ENCODE data around the gene SGCA.

DNA sequence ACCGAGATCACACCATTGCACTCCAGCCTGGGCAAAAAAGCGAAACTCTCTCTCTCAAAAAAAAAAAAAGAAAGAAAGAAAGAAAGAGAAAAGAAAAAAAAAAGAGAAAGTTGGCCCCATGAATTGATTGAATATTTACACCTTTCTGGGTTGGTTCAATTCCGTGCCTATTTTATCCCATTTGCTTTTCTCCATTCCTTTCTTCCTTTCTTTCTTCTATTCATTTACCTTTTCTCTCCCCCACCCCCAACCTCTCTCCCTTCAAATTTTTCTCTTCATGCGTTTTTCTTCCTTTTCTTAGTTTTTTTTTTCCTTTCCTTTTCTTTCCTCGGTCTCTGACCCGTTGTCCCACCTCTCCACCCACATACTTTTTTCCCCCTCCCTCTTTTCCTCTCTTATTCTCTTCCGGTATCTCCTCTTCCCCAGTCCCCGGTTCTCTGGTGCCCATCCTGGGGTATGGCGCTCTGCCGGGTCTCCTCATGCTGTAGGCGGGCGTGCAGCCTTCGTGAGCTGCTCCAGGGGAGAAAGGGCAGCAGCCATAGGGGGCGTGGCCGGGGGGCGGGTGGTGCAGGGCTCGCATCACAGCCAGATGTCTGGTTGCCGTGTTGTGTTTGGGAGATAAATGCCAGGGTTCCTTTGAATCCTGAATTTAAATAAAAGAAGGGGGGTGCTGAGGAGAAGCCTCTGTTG is 40.9 kb downstream of the SGCA start:
- TF ChIP-seq, protein P1, sequence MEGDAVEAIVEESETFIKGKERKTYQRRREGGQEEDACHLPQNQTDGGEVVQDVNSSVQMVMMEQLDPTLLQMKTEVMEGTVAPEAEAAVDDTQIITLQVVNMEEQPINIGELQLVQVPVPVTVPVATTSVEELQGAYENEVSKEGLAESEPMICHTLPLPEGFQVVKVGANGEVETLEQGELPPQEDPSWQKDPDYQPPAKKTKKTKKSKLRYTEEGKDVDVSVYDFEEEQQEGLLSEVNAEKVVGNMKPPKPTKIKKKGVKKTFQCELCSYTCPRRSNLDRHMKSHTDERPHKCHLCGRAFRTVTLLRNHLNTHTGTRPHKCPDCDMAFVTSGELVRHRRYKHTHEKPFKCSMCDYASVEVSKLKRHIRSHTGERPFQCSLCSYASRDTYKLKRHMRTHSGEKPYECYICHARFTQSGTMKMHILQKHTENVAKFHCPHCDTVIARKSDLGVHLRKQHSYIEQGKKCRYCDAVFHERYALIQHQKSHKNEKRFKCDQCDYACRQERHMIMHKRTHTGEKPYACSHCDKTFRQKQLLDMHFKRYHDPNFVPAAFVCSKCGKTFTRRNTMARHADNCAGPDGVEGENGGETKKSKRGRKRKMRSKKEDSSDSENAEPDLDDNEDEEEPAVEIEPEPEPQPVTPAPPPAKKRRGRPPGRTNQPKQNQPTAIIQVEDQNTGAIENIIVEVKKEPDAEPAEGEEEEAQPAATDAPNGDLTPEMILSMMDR (IDR thresholded peaks at IDR 0.05; ENCODE audit: control extremely low read depth in 1 of 3, insufficient read depth in 1 of 3, low read depth in 1 of 3, low read length in 3 of 3), result no peak
- TF ChIP-seq NRF1 (IDR thresholded peaks at IDR 0.05; ENCODE audit: low read depth, low read length) (no peak), EZH2 (IDR thresholded peaks at IDR 0.05; ENCODE audit: low read depth, low read length, severe bottlenecking) (no peak), KDM5A (IDR thresholded peaks at IDR 0.05; ENCODE audit: low read length) (no peak)
